K562 (cell line): ENCODE measurements around the gene TP53TG5. TPM values are rescaled to one million over a fixed set of nuclear protein-coding genes. Genes with fewer than 3 reads are reported as not detected.
A peak's percentile ranks its signal among the peaks of the same experiment; 100 is the strongest.

Experiments used
- ATAC-seq: fragments of 200-7000 bp; cut with Tn5 transposase; 3 replicates; pipeline ENCODE4 v1.9.1; 2020; ENCODE audit warnings: moderate library complexity
- BruUV-seq: library from RNA; stranded (reverse); fragments of 400-500 nt; replicated peaks from 2 replicates; lab custom pipeline; 2021; lab: Mats Ljungman, UMichigan
- CTCF ChIA-PET: fragments of 300-600 bp; formaldehyde crosslinking; extraction: SDS; loops from one replicate; lab custom pipeline; 2021; ENCODE audit warnings: low intra/inter-chr PET ratio; lab: Yijun Ruan, JAX
- POLR2A ChIA-PET: fragments of 300-600, 350-650 bp; sonication (Branson Sonifier 250); formaldehyde crosslinking; extraction: SDS; loops from one replicate; lab custom pipeline; 2021; ENCODE audit warnings: antibody characterized with exemption, inconsistent platforms; lab: Yijun Ruan, JAX
- DNase-seq, 4 experiments: peaks; one replicate each; pipeline versions ENCODE4 v3.0.0 to v3.0.0-alpha.2; 2011 to 2018; ENCODE audit warnings: low spot score in 3 of 4, mixed read lengths in 3 of 4; ENCODE audit errors: extremely low read depth in 1 of 4
- FAIRE-seq: peaks from 2 replicates; lab custom pipeline; 2011; peaks lifted over from hg19 to GRCh38; lab: Jason Lieb, UNC
- H2AFZ ChIP-seq: 2 replicates; pipeline ENCODE4 v1.6.0; 2011; ENCODE audit warnings: low read depth, low read length, control low read depth, inconsistent platforms
- H3K27ac ChIP-seq: fragments of 200-600 bp; 3 replicates; pipeline ENCODE4 v1.8.0; 2011; ENCODE audit warnings: low read depth, mild to moderate bottlenecking, control low read depth, inconsistent platforms, low read length, moderate library complexity, mixed read lengths; ENCODE audit errors: extremely low read depth
- H3K27me3 ChIP-seq, 2 experiments: fragments of 300-600 bp in 1 of 2; 2 replicates in 1 of 2; 3 replicates in 1 of 2; pipeline versions ENCODE4 v1.6.0 to v1.8.0; 2011; ENCODE audit warnings: inconsistent platforms in 2 of 2, low read length in 2 of 2, mild to moderate bottlenecking in 1 of 2, mixed read lengths in 1 of 2, moderate library complexity in 1 of 2; ENCODE audit not compliant: control insufficient read depth in 2 of 2, insufficient read depth in 2 of 2
- H3K36me3 ChIP-seq: fragments of 300-600 bp; 3 replicates; pipeline ENCODE4 v1.8.0; 2011; ENCODE audit warnings: mild to moderate bottlenecking, low read length, inconsistent platforms; ENCODE audit not compliant: control insufficient read depth, insufficient read depth
- H3K4me1 ChIP-seq, 2 experiments: fragments of 200-600 bp in 1 of 2; replicated peaks in 1 of 2; 2 replicates in 1 of 2; 3 replicates in 1 of 2; pipeline versions ENCODE4 v1.5.1 to v1.8.0; 2011; ENCODE audit warnings: inconsistent platforms in 2 of 2, low read length in 2 of 2, mild to moderate bottlenecking in 1 of 2, mixed read lengths in 1 of 2, moderate library complexity in 1 of 2; ENCODE audit not compliant: control insufficient read depth in 2 of 2, insufficient read depth in 2 of 2
- H3K4me2 ChIP-seq: 2 replicates; pipeline ENCODE4 v1.6.1; 2011; ENCODE audit warnings: low read length, control low read depth, inconsistent platforms, mixed read lengths; ENCODE audit not compliant: insufficient read depth
- H3K4me3 ChIP-seq: fragments of 200-600 bp; sonication (generic), shearing (Covaris generic); 2 replicates; pipeline ENCODE4 v1.5.1; 2016; ENCODE audit warnings: control low read depth, inconsistent platforms
- H3K79me2 ChIP-seq: fragments of 200-600 bp; 3 replicates; pipeline ENCODE4 v1.8.0; 2011; ENCODE audit warnings: low read length, inconsistent platforms; ENCODE audit not compliant: control insufficient read depth, insufficient read depth
- H3K9ac ChIP-seq, 2 experiments: 2 replicates each; pipeline versions ENCODE4 v1.6.0 to v1.6.1; 2011; ENCODE audit warnings: low read depth in 2 of 2, low read length in 2 of 2, control low read depth in 1 of 2, inconsistent platforms in 1 of 2, mild to moderate bottlenecking in 1 of 2, mixed read lengths in 1 of 2; ENCODE audit not compliant: insufficient read depth in 1 of 2
- H3K9me1 ChIP-seq: one replicate; pipeline ENCODE4 v1.6.0; 2011; ENCODE audit warnings: inconsistent platforms, mild to moderate bottlenecking, low read length, moderate library complexity; ENCODE audit not compliant: control insufficient read depth, insufficient read depth
- H3K9me3 ChIP-seq: replicated peaks from 2 replicates; pipeline ENCODE4 v1.5.1; 2011; ENCODE audit warnings: low read depth, low read length, inconsistent platforms; ENCODE audit not compliant: control insufficient read depth, insufficient read depth
- H4K20me1 ChIP-seq: replicated peaks from 2 replicates; pipeline ENCODE4 v1.6.1; 2011; ENCODE audit warnings: low read length, inconsistent platforms, mixed read lengths; ENCODE audit not compliant: control insufficient read depth, insufficient read depth
- BCOR ChIP-seq: fragments of 450-650 bp; IDR thresholded peaks from 2 replicates; pipeline ENCODE4 v1.6.1; 2016
- C11orf30 ChIP-seq: fragments of 450-650 bp; IDR thresholded peaks from 2 replicates; pipeline ENCODE4 v1.6.1; 2016; ENCODE audit warnings: low read depth, mild to moderate bottlenecking
- HDAC2 ChIP-seq: fragments of 450-650 bp; IDR thresholded peaks from 2 replicates; pipeline ENCODE4 v1.6.1; 2016; ENCODE audit warnings: mild to moderate bottlenecking
- KAT7 ChIP-seq: sonication (generic); formaldehyde crosslinking; IDR thresholded peaks from 2 replicates; pipeline ENCODE4 v1.8.0; 2022; ENCODE audit warnings: missing genetic modification reagents, mild to moderate bottlenecking, borderline replicate concordance
- KLF10 ChIP-seq: fragments of 250-450 bp; sonication (Bioruptor Pico); IDR thresholded peaks from 2 replicates; pipeline ENCODE4 v1.6.1; 2021; ENCODE audit warnings: matching md5 sums
- NFE2L1 ChIP-seq: fragments of 450-650 bp; IDR thresholded peaks from 2 replicates; pipeline ENCODE4 v1.6.1; 2016; ENCODE audit warnings: missing genetic modification characterization, low read depth, mild to moderate bottlenecking, missing compliant biosample characterization, moderate library complexity, borderline replicate concordance
- NKRF ChIP-seq: fragments of 450-650 bp; IDR thresholded peaks from 2 replicates; pipeline ENCODE4 v1.6.1; 2016; ENCODE audit warnings: borderline replicate concordance
- PHF20 ChIP-seq: fragments of 450-650 bp; IDR thresholded peaks from 2 replicates; pipeline ENCODE4 v1.6.1; 2018; ENCODE audit not compliant: partially characterized antibody
- POLR2AphosphoS5 ChIP-seq: IDR thresholded peaks from 2 replicates; pipeline ENCODE4 v1.6.1; 2011; ENCODE audit warnings: mild to moderate bottlenecking, low read depth, low read length, moderate library complexity; ENCODE audit not compliant: control insufficient read depth, insufficient read depth
- PTBP1 ChIP-seq: fragments of 200-400 bp; formaldehyde crosslinking; IDR thresholded peaks from 2 replicates; pipeline ENCODE4 v1.6.1; 2017; ENCODE audit warnings: low read depth, low read length
- RBM25 ChIP-seq: fragments of 200-400 bp; formaldehyde crosslinking; IDR thresholded peaks from 2 replicates; pipeline ENCODE4 v1.6.1; 2018; ENCODE audit warnings: low read length, low read depth, moderate library complexity; ENCODE audit not compliant: severe bottlenecking
- RCOR1 ChIP-seq, 2 experiments: IDR thresholded peaks; 2 replicates each; pipeline ENCODE4 v1.6.1; 2012; ENCODE audit warnings: low read depth in 2 of 2, low read length in 2 of 2, borderline replicate concordance in 1 of 2, improper control_type of control experiment in 1 of 2
- RFX7 ChIP-seq: fragments of 250-450 bp; sonication (Bioruptor Pico); IDR thresholded peaks from 2 replicates; pipeline ENCODE4 v1.5.1; 2021; ENCODE audit warnings: mild to moderate bottlenecking
- TAF1 ChIP-seq: IDR thresholded peaks from 2 replicates; pipeline ENCODE4 v1.6.1; 2011; ENCODE audit warnings: mild to moderate bottlenecking, low read length, moderate library complexity; ENCODE audit not compliant: insufficient read depth, control insufficient read depth, severe bottlenecking; ENCODE audit errors: extremely low read depth
- ZBTB8A ChIP-seq: fragments of 450-650 bp; IDR thresholded peaks from 2 replicates; pipeline ENCODE4 v1.6.1; 2018; ENCODE audit warnings: mild to moderate bottlenecking, moderate library complexity; ENCODE audit not compliant: partially characterized antibody
- ZNF280B ChIP-seq: fragments of 250-450 bp; sonication (Bioruptor Pico); IDR thresholded peaks from 2 replicates; pipeline ENCODE4 v1.5.1; 2021; ENCODE audit warnings: mild to moderate bottlenecking
- ZNF507 ChIP-seq: conservative IDR thresholded peaks from 2 replicates; pipeline ENCODE4 v1.6.1; 2017; ENCODE audit warnings: missing genetic modification characterization, missing compliant biosample characterization
- ZNF561 ChIP-seq: fragments of 450-650 bp; formaldehyde crosslinking; conservative IDR thresholded peaks from 2 replicates; pipeline ENCODE4 v1.4.0; 2020; ENCODE audit warnings: mild to moderate bottlenecking, moderate library complexity
- WGBS: fragments of 100-300 bp; shearing (Covaris generic); methylation state at CpG from one replicate; pipeline ENCODE4 v1.1.6; 2016; ENCODE audit warnings: low coverage, mixed read lengths; ENCODE audit not compliant: insufficient coverage; ENCODE audit errors: missing lambda C conversion rate; 5-methylcytosine and 5-hydroxymethylcytosine counted together
- in situ Hi-C: fragments of 300-500 bp; cut with MboI; formaldehyde crosslinking; loops from 4 replicates; pipeline ENCODE4 v1.15.0; 2018; ENCODE audit warnings: inconsistent platforms, mixed read lengths
- intact Hi-C: fragments of 100-400 bp; cut with micrococcal nuclease; formaldehyde crosslinking; loops from 2 replicates; pipeline ENCODE4 v1.14.2; 2022
- polyA plus RNA-seq, 8 experiments: library from polyadenylated mRNA; depleted of rRNA in 4 of 8; stranded (reverse) in 5 of 8; unstranded in 3 of 8; fragments of >200 nt; fragmentation: Nextera tagmentation in 2 of 8; fragmentation: Illumina TruSeq in 1 of 8; extraction: Ambion mirVana in 2 of 8; extraction: Trizol in 1 of 8; gene quantifications; 2 replicates each; pipeline versions ENCODE4 v1.2.1 to v1.2.3, GENCODE V29; 2011 to 2014; ENCODE audit warnings: inconsistent platforms in 1 of 8, missing spikeins in 1 of 8
- total RNA-seq, 7 experiments: library from RNA; depleted of rRNA in 6 of 7; stranded (reverse); fragments of >200 nt in 6 of 7; fragmentation: Illumina TruSeq in 2 of 7; extraction: Trizol in 2 of 7; gene quantifications; 2 replicates each; pipeline versions ENCODE4 v1.2.1 to v1.2.3, GENCODE V29; 2011 to 2021; ENCODE audit warnings: low replicate concordance in 1 of 7

Gene TP53TG5
- total and polyA plus RNA-seq, 9 of the 15 experiments (the other 6 are each of a cell fraction or from before 2014, with no cell fraction given), result 0.04 to 0.05 (median 0.04) TPM; not detected in 6

- TF ChIP-seq ZNF280B (CRISPR knock-in tag) (no peak), ZBTB8A (no peak), RFX7 (no peak), KLF10 (CRISPR knock-in tag) (no peak), KAT7 (CRISPR knock-in tag) (no peak), POLR2AphosphoS5 (no peak)
Measured at GRCh38 chr20:45340951-45341350, 37.2 kb downstream of the TP53TG5 start (continued).

- no peak for ATAC-seq
- Histone ChIP-seq H3K9ac (no peak overlapping the region), H3K79me2 (peaks cover 6% of the 10 kb centered on the region; the same call in 1 of the 3 replicates), H3K4me2 (no peak overlapping the region), H3K27ac (no peak overlapping the region), H2AFZ (no peak overlapping the region), H4K20me1 (0 out of 2 replicates have a peak, but pooled peaks cover 13% of the 10 kb centered on the region), H3K9me1 (no peaks in the 10 kb centered on the region), H3K36me3 (peaks cover 9% of the 10 kb centered on the region; the same call in 1 of the 3 replicates), H3K4me1 (peaks cover 71 to 76% of the 10 kb centered on the region in 2 experiments), H3K9me3 (no peaks in the 10 kb centered on the region), H3K27me3 (no peaks in the 10 kb centered on the region), H3K4me3 (no peak overlapping the region)
- FAIRE-seq, result no peak
- intact Hi-C loops, result no loop called here
- DNase-seq, result no peak
- ChIA-PET CTCF (no interaction called here), POLR2A (interaction anchor here (0.9 kb wide), 1 partner anchor 13 kb away, joined by 3 read pairs; no protein-coding TSS in a partner anchor)
- no TSS peak for BruUV-seq
- WGBS, result 53% methylated on average over 4 of the region's 5 CpGs
- in situ Hi-C loops, result no loop called here
- no peak for TF ChIP-seq ZNF561 (CRISPR knock-in tag)
- TF ChIP-seq NFE2L1 (tag), result peak; percentile 29; the same call in 1 of the 2 replicates
- TF ChIP-seq PHF20, result peak; percentile 42
- TF ChIP-seq NKRF, result 0 out of 2 replicates have a peak, but pooled peaks have one; percentile 26
- TF ChIP-seq ZNF507, result no peak
- TF ChIP-seq TAF1, result no peak
- TF ChIP-seq RBM25, result peak; percentile 97
- TF ChIP-seq C11orf30, result 0 out of 2 replicates have a peak, but pooled peaks have one; percentile 21
- peak; percentile 99 for TF ChIP-seq BCOR
- peak; percentile 83 for TF ChIP-seq HDAC2
- peak; percentile 49 to 86; a peak in 3 of 4 replicates for TF ChIP-seq RCOR1 (IDR thresholded peaks at IDR 0.05; ENCODE audit: borderline replicate concordance in 1 of 2, low read depth in 2 of 2, low read length in 2 of 2)
- TF ChIP-seq PTBP1, result 0 out of 2 replicates have a peak, but pooled peaks have one; percentile 47
Measured at GRCh38 chr20:45340236-45340847, 37.8 kb downstream of the TP53TG5 start.
